Kidney epithelial cell (primary cell): ENCODE results near the gene ZDHHC14. TPM values are rescaled to one million over a fixed set of nuclear protein-coding genes. Genes with fewer than 3 reads are reported as not detected.

Experiments
- DNase-seq: peaks from one replicate; pipeline ENCODE4 v3.0.0-alpha.2; 2010; ENCODE audit warnings: low read depth
- H3K27me3 ChIP-seq: 2 replicates; pipeline ENCODE4 v1.6.0; 2011; ENCODE audit warnings: low read length; ENCODE audit not compliant: control insufficient read depth, insufficient read depth
- H3K36me3 ChIP-seq: 2 replicates; pipeline ENCODE4 v1.5.1; 2011; ENCODE audit warnings: low read length; ENCODE audit not compliant: control insufficient read depth, insufficient read depth
- H3K4me3 ChIP-seq: 2 replicates; pipeline ENCODE4 v1.5.1; 2011; ENCODE audit warnings: low read depth, mild to moderate bottlenecking, control low read depth, low read length
- total RNA-seq: library from RNA; depleted of rRNA; stranded (reverse); fragments of >200 nt; gene quantifications from 2 replicates; pipeline ENCODE4 v1.2.3, GENCODE V29; 2015
- TF ChIP-seq, protein P1 (sequence below): IDR thresholded peaks from 2 replicates; pipeline ENCODE4 v1.5.1; 2011; ENCODE audit warnings: mild to moderate bottlenecking, moderate library complexity, low read length, control low read depth, inconsistent platforms; ENCODE audit not compliant: insufficient read depth, poor library complexity, severe bottlenecking

The ZDHHC14 gene
- total RNA-seq, 1 donor from 2014 or later: 9.7 TPM

DNA sequence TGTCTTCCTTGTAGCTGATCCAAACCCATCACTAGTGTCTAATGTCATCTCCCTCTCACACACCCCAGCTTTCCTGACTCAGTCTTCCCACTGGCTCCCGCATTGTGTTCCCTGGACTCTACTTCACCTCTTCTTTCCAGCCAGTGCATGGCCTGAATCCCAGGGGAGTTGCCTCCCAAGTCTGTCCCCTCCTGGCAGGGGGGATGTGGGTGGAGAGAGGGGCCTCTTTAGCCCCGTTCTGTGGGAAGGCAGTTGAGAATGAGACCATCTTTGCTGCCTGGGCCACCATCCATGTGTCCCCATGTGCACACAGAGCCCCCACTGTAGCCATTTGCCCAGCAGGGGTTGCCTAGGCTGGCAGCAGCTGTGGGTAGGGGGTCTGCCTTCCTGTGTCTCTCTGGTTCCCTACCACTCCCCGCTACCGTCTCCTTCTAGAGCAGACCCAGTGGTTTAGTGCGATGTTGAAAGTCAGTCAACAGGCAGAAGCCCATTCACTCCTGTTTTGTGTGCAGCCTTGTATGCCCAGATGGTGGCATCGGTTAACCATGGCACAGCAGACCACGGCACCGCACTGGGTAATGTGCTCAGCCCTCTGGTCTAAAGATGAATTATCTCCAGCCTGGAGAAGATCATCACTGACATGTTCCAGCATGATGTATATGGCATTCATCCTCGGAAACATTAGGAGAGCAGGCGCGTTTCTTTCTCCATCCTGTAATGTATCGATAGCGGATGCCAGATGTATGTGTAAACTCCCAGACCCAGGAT, 263.2 kb downstream of the ZDHHC14 start:
- H3K36me3 ChIP-seq: no peaks in the 10 kb centered on the region
- H3K27me3 ChIP-seq: no peaks in the 10 kb centered on the region
- no peak overlapping the region for H3K4me3 ChIP-seq
- TF ChIP-seq, protein P1, sequence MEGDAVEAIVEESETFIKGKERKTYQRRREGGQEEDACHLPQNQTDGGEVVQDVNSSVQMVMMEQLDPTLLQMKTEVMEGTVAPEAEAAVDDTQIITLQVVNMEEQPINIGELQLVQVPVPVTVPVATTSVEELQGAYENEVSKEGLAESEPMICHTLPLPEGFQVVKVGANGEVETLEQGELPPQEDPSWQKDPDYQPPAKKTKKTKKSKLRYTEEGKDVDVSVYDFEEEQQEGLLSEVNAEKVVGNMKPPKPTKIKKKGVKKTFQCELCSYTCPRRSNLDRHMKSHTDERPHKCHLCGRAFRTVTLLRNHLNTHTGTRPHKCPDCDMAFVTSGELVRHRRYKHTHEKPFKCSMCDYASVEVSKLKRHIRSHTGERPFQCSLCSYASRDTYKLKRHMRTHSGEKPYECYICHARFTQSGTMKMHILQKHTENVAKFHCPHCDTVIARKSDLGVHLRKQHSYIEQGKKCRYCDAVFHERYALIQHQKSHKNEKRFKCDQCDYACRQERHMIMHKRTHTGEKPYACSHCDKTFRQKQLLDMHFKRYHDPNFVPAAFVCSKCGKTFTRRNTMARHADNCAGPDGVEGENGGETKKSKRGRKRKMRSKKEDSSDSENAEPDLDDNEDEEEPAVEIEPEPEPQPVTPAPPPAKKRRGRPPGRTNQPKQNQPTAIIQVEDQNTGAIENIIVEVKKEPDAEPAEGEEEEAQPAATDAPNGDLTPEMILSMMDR: peak; percentile 8
- DNase-seq: no peak

DNA sequence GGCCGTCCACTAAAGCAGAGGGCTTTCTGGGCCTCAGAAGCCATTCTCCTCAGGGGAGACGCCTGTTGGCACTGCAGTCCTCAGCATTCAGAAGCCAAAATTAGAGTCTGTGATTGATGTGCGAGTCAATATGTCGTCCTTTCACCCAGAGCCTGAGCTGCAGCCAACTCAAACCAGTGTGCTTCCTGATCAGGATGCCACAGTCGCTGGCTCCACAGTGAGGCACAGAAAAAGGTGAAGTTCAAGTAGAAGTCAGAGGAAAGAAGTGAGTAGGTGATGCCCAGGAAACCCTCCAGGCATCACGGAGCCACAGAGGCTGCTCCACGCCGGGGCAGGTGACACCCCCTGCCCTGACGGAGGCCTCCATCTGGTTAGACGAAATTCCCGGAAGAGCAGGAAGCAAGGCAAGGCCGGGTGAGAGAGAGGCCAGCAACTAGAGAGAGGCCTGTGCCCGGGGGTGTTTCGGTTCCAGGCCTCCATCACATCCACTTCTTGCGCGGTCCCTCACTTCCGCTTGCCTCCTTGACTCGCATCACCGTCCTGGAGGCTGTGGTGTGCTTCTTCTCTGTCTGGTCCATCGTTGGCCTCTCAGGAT, 264.3 kb downstream of the ZDHHC14 start:
- H3K4me3 ChIP-seq: no peak overlapping the region
- TF ChIP-seq, protein P1: no peak
- no peaks in the 10 kb centered on the region for H3K36me3 ChIP-seq
- no peaks in the 10 kb centered on the region for H3K27me3 ChIP-seq
- DNase-seq: no peak

DNA sequence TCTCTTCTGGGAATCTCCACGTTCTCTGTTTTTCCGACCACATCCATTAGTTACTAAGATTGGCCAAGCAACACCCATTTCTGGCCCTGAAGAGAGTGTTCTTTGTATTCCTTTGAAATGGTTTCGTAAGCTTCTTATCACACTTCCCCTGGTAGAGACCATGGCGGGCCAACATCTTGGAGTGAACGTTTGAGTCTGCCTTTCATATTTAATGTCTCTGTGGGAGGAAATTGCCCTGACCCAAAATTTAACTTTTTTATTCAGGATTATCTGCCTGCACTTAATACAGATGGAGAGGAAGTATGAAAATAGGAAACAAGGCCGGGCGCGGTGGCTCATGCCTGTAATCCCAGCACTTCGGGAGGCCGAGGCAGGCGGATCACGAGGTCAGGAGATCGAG, 265.0 kb downstream of the ZDHHC14 start:
- H3K4me3 ChIP-seq: no peak overlapping the region
- no peaks in the 10 kb centered on the region for H3K27me3 ChIP-seq
- H3K36me3 ChIP-seq: no peaks in the 10 kb centered on the region
- TF ChIP-seq, protein P1: no peak
- no peak for DNase-seq

DNA sequence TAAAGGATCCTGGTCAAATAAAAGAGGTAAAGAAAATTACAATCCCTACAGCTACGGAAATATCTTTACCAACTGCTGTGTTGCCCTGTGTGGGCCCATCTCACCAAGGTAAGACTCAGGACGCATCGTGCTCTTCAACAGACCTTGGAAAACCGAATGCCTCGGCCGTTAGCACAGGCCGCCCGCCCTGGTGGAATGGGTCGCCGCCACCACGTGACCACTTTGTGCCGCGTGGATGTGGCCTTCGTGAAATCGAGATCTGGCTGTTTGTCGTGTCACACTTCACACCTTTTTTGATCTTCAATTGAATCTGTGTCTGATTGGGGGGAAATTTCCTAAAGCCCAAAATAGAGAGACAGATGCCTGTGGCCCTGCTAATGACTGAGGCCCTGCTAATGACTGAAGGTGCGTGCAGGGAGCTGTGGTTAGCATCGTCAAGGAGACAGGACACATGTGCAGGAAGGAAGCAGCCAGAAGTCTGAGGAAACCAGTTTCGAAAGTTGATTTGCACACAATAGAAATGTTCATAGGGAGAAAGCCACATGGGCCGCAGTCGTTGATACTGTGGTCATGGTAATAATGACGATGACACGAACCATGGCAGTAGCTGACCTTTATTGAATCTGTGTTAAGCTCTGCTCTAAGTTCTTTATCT, 266.4 kb downstream of the ZDHHC14 start:
- TF ChIP-seq, protein P1: no peak
- no peaks in the 10 kb centered on the region for H3K27me3 ChIP-seq
- no peak for DNase-seq

DNA sequence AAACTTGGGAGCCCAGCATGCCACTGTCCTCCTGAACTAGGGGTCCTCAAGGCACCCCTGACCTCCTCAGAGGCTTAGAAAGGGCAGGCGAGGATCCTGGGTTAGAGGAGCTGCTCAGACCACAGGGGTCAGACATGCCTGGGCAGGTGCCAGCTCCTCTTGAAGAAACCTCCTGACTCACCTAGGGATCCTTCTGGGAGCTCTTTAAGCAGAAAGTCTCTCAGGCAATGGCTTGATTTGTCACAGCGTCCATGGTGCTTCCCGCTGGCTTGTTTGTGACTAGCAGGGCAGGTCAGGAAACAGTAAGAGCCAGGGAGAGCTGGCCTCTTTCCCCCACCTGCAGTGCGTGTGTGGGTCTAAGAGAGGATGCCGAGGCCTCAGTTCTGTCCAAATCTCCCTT, 267.6 kb downstream of the ZDHHC14 start:
- DNase-seq: no peak
- peaks cover 1% of the 10 kb centered on the region for H3K36me3 ChIP-seq

More for the DNA sequence above, 266.4 kb downstream of the ZDHHC14 start:
- Histone ChIP-seq H3K4me3 (no peak overlapping the region), H3K36me3 (no peaks in the 10 kb centered on the region)

More for the DNA sequence above, 267.6 kb downstream of the ZDHHC14 start:
- no peaks in the 10 kb centered on the region for H3K27me3 ChIP-seq
- TF ChIP-seq, protein P1: no peak
- no peak overlapping the region for H3K4me3 ChIP-seq
